Calu3 (cell line): Measurements from ENCODE around the gene KLK6. TPM values are rescaled to one million over a fixed set of nuclear protein-coding genes. Genes with fewer than 3 reads are reported as not detected.

Experiments used
- BruUV-seq: library from RNA; stranded (reverse); fragments of 400-500 nt; replicated peaks from 2 replicates; lab custom pipeline; 2021; lab: Mats Ljungman, UMichigan
- CTCF ChIA-PET: fragments of 300-600 bp; sonication (Branson Sonifier 250); formaldehyde crosslinking; loops from one replicate; lab custom pipeline; 2022; ENCODE audit warnings: antibody characterized with exemption; lab: Charles Lee
- DNase-seq: peaks from one replicate; pipeline ENCODE4 v3.0.0; 2022
- H3K27ac Mint-ChIP-seq: one replicate; pipeline ENCODE4 v1.8.0; 2022; ENCODE audit warnings: mixed read lengths; ENCODE audit not compliant: unreplicated experiment
- H3K27me3 Mint-ChIP-seq: one replicate; pipeline ENCODE4 v1.8.0; 2022; ENCODE audit warnings: mixed read lengths; ENCODE audit not compliant: unreplicated experiment
- H3K36me3 Mint-ChIP-seq: one replicate; pipeline ENCODE4 v1.8.0; 2022; ENCODE audit warnings: mild to moderate bottlenecking, moderate library complexity, mixed read lengths; ENCODE audit not compliant: insufficient read depth, unreplicated experiment
- H3K4me1 Mint-ChIP-seq: one replicate; pipeline ENCODE4 v1.8.0; 2022; ENCODE audit warnings: mild to moderate bottlenecking, low read depth, mixed read lengths; ENCODE audit not compliant: unreplicated experiment
- H3K4me3 Mint-ChIP-seq: one replicate; pipeline ENCODE4 v1.8.0; 2022; ENCODE audit warnings: mild to moderate bottlenecking, low read depth, moderate library complexity, mixed read lengths; ENCODE audit not compliant: unreplicated experiment
- H3K9me3 Mint-ChIP-seq: one replicate; pipeline ENCODE4 v1.8.0; 2022; ENCODE audit warnings: low read depth, mixed read lengths; ENCODE audit not compliant: unreplicated experiment
- CTCF ChIP-seq: fragments of 200-600 bp; IDR thresholded peaks from one replicate; pipeline ENCODE4 v1.8.0; 2022; ENCODE audit warnings: antibody characterized with exemption; ENCODE audit not compliant: unreplicated experiment
- intact Hi-C: fragments of 100-400 bp; cut with micrococcal nuclease; formaldehyde crosslinking; loops from one replicate; pipeline ENCODE4 v1.10.0; 2022; ENCODE audit not compliant: unreplicated experiment
- total RNA-seq: library from RNA; stranded (reverse); gene quantifications from 2 replicates; pipeline ENCODE4 v1.2.3, GENCODE V29; 2022

KLK6 gene
- total RNA-seq, 1 experiment from 2014 or later, result 269 TPM

- CTCF ChIA-PET, result no interaction called here
- TF ChIP-seq CTCF, result no peak
- Mint-ChIP-seq H3K4me3 (no peak overlapping the region), H3K27ac (no peak overlapping the region), H3K36me3 (peaks cover 5% of the 10 kb centered on the region), H3K4me1 (peaks cover 10% of the 10 kb centered on the region), H3K9me3 (no peaks in the 10 kb centered on the region), H3K27me3 (peaks cover 52% of the 10 kb centered on the region)
- intact Hi-C loops, result no loop called here
- no TSS peak for BruUV-seq
- no peak for DNase-seq
Measured at GRCh38 chr19:50949861-50950260, 19.5 kb downstream of the KLK6 start.

- Mint-ChIP-seq H3K4me3 (no peak overlapping the region), H3K36me3 (peaks cover 5% of the 10 kb centered on the region), H3K27me3 (peaks cover 37% of the 10 kb centered on the region), H3K4me1 (no peaks in the 10 kb centered on the region), H3K9me3 (no peaks in the 10 kb centered on the region), H3K27ac (no peak overlapping the region)
- intact Hi-C loops, result no loop called here
- DNase-seq, result no peak
- no peak for TF ChIP-seq CTCF
- CTCF ChIA-PET, result interaction anchor here (0.6 to 0.7 kb wide), 3 partner anchors 25 to 100 kb away, joined by 4 to 8 read pairs (median 5); no protein-coding TSS in a partner anchor
- BruUV-seq, result no TSS peak
Measured at GRCh38 chr19:50947123-50947522, 22.3 kb downstream of the KLK6 start.

GRCh38 chr19:50944795-50945194 is 24.6 kb downstream of the KLK6 start:
- H3K27me3 Mint-ChIP-seq, result peaks cover 28% of the 10 kb centered on the region
- no peaks in the 10 kb centered on the region for H3K36me3 Mint-ChIP-seq
- no peak overlapping the region for H3K4me3 Mint-ChIP-seq
- TF ChIP-seq CTCF, result no peak
- no peaks in the 10 kb centered on the region for H3K4me1 Mint-ChIP-seq
- intact Hi-C loops, result no loop called here
- CTCF ChIA-PET, result interaction anchor here (0.7 kb wide), 1 partner anchor 34 kb away, joined by 4 read pairs; no protein-coding TSS in a partner anchor
- H3K27ac Mint-ChIP-seq, result peak overlapping the region; percentile 10
- no peaks in the 10 kb centered on the region for H3K9me3 Mint-ChIP-seq
- no peak for DNase-seq
- no TSS peak for BruUV-seq

- intact Hi-C loops, result no loop called here
- no TSS peak for BruUV-seq
- no peak for TF ChIP-seq CTCF
- no peak overlapping the region for H3K4me3 Mint-ChIP-seq
- CTCF ChIA-PET, result no interaction called here
- no peak for DNase-seq
- no peaks in the 10 kb centered on the region for H3K36me3 Mint-ChIP-seq
- H3K27me3 Mint-ChIP-seq, result peaks cover 28% of the 10 kb centered on the region
- no peaks in the 10 kb centered on the region for H3K9me3 Mint-ChIP-seq
- H3K27ac Mint-ChIP-seq, result no peak overlapping the region
- H3K4me1 Mint-ChIP-seq, result no peaks in the 10 kb centered on the region
Measured at GRCh38 chr19:50943074-50943828, 26.1 kb downstream of the KLK6 start.
